Transverse colon (tissue), 4 donors: Measurements from ENCODE around the gene VPS36.
"Not testable (repeated sequence)": the region's sequence is repeated elsewhere in the genome, so short reads cannot be mapped to it uniquely, and the experiment has no call there.

ENCODE experiments used
- EP300 ChIP-seq: sonication (generic); formaldehyde crosslinking; IDR thresholded peaks from one replicate; pipeline ENCODE4 v1.6.1; 2017; ENCODE audit warnings: antibody characterized with exemption, low read depth
- POLR2A ChIP-seq: fragments of 450-650 bp; IDR thresholded peaks from one replicate; pipeline ENCODE4 v1.6.1; 2016; ENCODE audit warnings: antibody characterized with exemption, mild to moderate bottlenecking, moderate library complexity
- POLR2AphosphoS5 ChIP-seq, 3 donors: sonication (generic); formaldehyde crosslinking; IDR thresholded peaks; one replicate each; pipeline ENCODE4 v1.6.1; 2016; ENCODE audit warnings: antibody characterized with exemption in 3 of 3
- TF ChIP-seq, protein P1 (sequence below), 5 experiments: fragments of 200-600 bp in 3 of 5; fragments of 450-650 bp in 2 of 5; sonication (generic) in 3 of 5; IDR thresholded peaks; 1 replicate in 2 of 5; 2 replicates in 3 of 5; pipeline ENCODE4 v1.5.1; 2016 to 2017; ENCODE audit warnings: antibody characterized with exemption in 5 of 5, inconsistent platforms in 3 of 5, mild to moderate bottlenecking in 2 of 5, moderate library complexity in 1 of 5

DNA sequence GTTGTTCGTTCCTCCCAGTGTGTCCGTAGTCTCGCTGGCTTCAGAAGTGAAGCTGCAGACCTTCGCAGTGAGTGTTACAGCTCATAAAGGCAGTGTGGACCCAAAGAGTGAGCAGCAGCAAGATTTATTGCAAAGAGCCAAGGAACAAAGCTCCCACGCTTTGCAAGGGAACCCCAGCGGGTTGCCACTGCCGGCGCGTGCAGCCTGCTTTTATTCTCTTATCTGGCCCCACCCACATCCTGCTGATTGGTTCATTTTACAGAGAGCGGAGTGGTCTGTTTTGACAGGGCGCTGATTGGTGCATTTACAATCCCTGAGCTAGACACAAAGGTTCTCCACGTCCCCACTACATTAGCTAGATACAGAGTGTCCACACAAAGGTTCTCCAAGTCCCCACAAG is 43.0 kb downstream of the VPS36 start:
- not testable (repeated sequence) for TF ChIP-seq POLR2AphosphoS5 (IDR thresholded peaks at IDR 0.05); POLR2A; EP300
- TF ChIP-seq, protein P1, sequence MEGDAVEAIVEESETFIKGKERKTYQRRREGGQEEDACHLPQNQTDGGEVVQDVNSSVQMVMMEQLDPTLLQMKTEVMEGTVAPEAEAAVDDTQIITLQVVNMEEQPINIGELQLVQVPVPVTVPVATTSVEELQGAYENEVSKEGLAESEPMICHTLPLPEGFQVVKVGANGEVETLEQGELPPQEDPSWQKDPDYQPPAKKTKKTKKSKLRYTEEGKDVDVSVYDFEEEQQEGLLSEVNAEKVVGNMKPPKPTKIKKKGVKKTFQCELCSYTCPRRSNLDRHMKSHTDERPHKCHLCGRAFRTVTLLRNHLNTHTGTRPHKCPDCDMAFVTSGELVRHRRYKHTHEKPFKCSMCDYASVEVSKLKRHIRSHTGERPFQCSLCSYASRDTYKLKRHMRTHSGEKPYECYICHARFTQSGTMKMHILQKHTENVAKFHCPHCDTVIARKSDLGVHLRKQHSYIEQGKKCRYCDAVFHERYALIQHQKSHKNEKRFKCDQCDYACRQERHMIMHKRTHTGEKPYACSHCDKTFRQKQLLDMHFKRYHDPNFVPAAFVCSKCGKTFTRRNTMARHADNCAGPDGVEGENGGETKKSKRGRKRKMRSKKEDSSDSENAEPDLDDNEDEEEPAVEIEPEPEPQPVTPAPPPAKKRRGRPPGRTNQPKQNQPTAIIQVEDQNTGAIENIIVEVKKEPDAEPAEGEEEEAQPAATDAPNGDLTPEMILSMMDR (IDR thresholded peaks at IDR 0.05): not testable (repeated sequence)
